SK-N-SH (cell line): Measurements from ENCODE around the gene DNHD1. TPM values are rescaled to one million over a fixed set of nuclear protein-coding genes. Genes with fewer than 3 reads are reported as not detected.

Experiments
- CTCF ChIA-PET: fragments of 300-600, 350-600 bp; formaldehyde crosslinking; extraction: SDS; loops from one replicate; lab custom pipeline; 2021; lab: Yijun Ruan, JAX
- POLR2A ChIA-PET: fragments of 350-600 bp; sonication (Branson Sonifier 250); formaldehyde crosslinking; extraction: SDS; loops from one replicate; lab custom pipeline; 2020; ENCODE audit warnings: antibody characterized with exemption, inconsistent platforms; lab: Yijun Ruan, JAX
- DNase-seq: peaks from one replicate; pipeline ENCODE4 v3.0.0; 2012
- H2AFZ ChIP-seq: fragments of 200-600 bp; sonication (generic); 2 replicates; pipeline ENCODE4 v1.8.1; 2016; ENCODE audit warnings: antibody characterized with exemption, mild to moderate bottlenecking, low read depth
- H3F3A ChIP-seq: fragments of 200-600 bp; sonication (generic); replicated peaks from 2 replicates; pipeline ENCODE3; 2016; ENCODE audit warnings: antibody characterized with exemption, mild to moderate bottlenecking; ENCODE audit not compliant: insufficient read depth
- H3K27ac ChIP-seq, 2 experiments: fragments of 200-500 bp in 1 of 2; fragments of 200-600 bp in 1 of 2; sonication (Bioruptor generic) in 1 of 2; sonication (generic), shearing (Covaris generic) in 1 of 2; 2 replicates each; pipeline versions ENCODE4 v1.5.1 to v1.6.1; 2014 to 2016; ENCODE audit warnings: low read depth in 2 of 2, inconsistent platforms in 1 of 2, low read length in 1 of 2, mild to moderate bottlenecking in 1 of 2, mixed read lengths in 1 of 2
- H3K27me3 ChIP-seq: fragments of 200-600 bp; sonication (generic), shearing (Covaris generic); 2 replicates; pipeline ENCODE4 v1.6.1; 2016; ENCODE audit warnings: mixed run types; ENCODE audit not compliant: insufficient read depth
- H3K36me3 ChIP-seq, 2 experiments: fragments of 200-500 bp in 1 of 2; fragments of 200-600 bp in 1 of 2; sonication (Bioruptor generic) in 1 of 2; sonication (generic) in 1 of 2; replicated peaks in 1 of 2; 2 replicates each; pipeline versions ENCODE3 to v1.5.1; 2014 to 2016; ENCODE audit warnings: low read length in 1 of 2, mild to moderate bottlenecking in 1 of 2; ENCODE audit not compliant: insufficient read depth in 2 of 2, control insufficient read depth in 1 of 2
- H3K4me1 ChIP-seq, 2 experiments: fragments of 200-500 bp in 1 of 2; fragments of 200-600 bp in 1 of 2; sonication (Bioruptor generic) in 1 of 2; sonication (generic), shearing (Covaris generic) in 1 of 2; 2 replicates each; pipeline versions ENCODE4 v1.5.1 to v1.6.1; 2014 to 2016; ENCODE audit warnings: low read depth in 1 of 2, low read length in 1 of 2, mixed run types in 1 of 2; ENCODE audit not compliant: insufficient read depth in 2 of 2, control insufficient read depth in 1 of 2
- H3K4me2 ChIP-seq: fragments of 200-600 bp; sonication (generic), shearing (Covaris generic); 2 replicates; pipeline ENCODE4 v1.6.1; 2017; ENCODE audit warnings: mixed run types
- H3K4me3 ChIP-seq, 2 experiments: fragments of 200-500 bp in 1 of 2; fragments of 200-600 bp in 1 of 2; sonication (Bioruptor generic) in 1 of 2; sonication (generic), shearing (Covaris generic) in 1 of 2; 2 replicates each; pipeline versions ENCODE4 v1.5.1 to v1.8.1; 2014 to 2016; ENCODE audit warnings: low read depth in 2 of 2, inconsistent platforms in 1 of 2, low read length in 1 of 2, mild to moderate bottlenecking in 1 of 2, mixed read lengths in 1 of 2, moderate library complexity in 1 of 2
- H3K79me2 ChIP-seq: fragments of 200-600 bp; sonication (generic); 2 replicates; pipeline ENCODE4 v1.8.1; 2017; ENCODE audit warnings: mild to moderate bottlenecking; ENCODE audit not compliant: insufficient read depth
- H3K9ac ChIP-seq: fragments of 200-600 bp; sonication (generic); 2 replicates; pipeline ENCODE4 v1.6.1; 2017; ENCODE audit warnings: mixed run types
- H3K9me2 ChIP-seq: fragments of 200-600 bp; sonication (generic); 2 replicates; pipeline ENCODE4 v1.6.1; 2017; ENCODE audit warnings: mixed run types
- H3K9me3 ChIP-seq: fragments of 200-600 bp; sonication (generic); 2 replicates; pipeline ENCODE4 v1.6.1; 2017; ENCODE audit warnings: mixed run types, mild to moderate bottlenecking, moderate library complexity
- H4K20me1 ChIP-seq: fragments of 200-600 bp; sonication (generic); 2 replicates; pipeline ENCODE4 v1.6.1; 2017; ENCODE audit warnings: mild to moderate bottlenecking, mixed run types; ENCODE audit not compliant: insufficient read depth
- ELF1 ChIP-seq: IDR thresholded peaks from 2 replicates; pipeline ENCODE4 v1.4.0; 2012
- EP300 ChIP-seq, 2 experiments: IDR thresholded peaks; 2 replicates each; pipeline versions ENCODE4 v1.4.0 to v1.6.1; 2012; ENCODE audit warnings: borderline replicate concordance in 1 of 2, low read depth in 1 of 2, low read length in 1 of 2
- EZH2phosphoT487 ChIP-seq: fragments of 200-600 bp; sonication (generic); IDR thresholded peaks from 2 replicates; pipeline ENCODE4 v1.6.1; 2017; ENCODE audit warnings: low read depth, mixed run types, mild to moderate bottlenecking, antibody characterized with exemption, moderate library complexity, borderline replicate concordance
- FOSL2 ChIP-seq: IDR thresholded peaks from 2 replicates; pipeline ENCODE4 v1.4.0; 2012; ENCODE audit warnings: low read depth, mild to moderate bottlenecking, moderate library complexity, borderline replicate concordance
- NRF1 ChIP-seq: IDR thresholded peaks from 2 replicates; pipeline ENCODE4 v1.6.1; 2012; ENCODE audit warnings: low read depth, mild to moderate bottlenecking, low read length
- POLR2AphosphoS5 ChIP-seq: IDR thresholded peaks from 2 replicates; pipeline ENCODE4 v1.6.1; 2012; ENCODE audit warnings: low read depth, low read length
- RAD21 ChIP-seq: IDR thresholded peaks from 2 replicates; pipeline ENCODE4 v1.6.1; 2012; ENCODE audit warnings: mild to moderate bottlenecking, low read length
- SIN3A ChIP-seq: IDR thresholded peaks from 2 replicates; pipeline ENCODE4 v1.6.1; 2012; ENCODE audit warnings: low read depth, mild to moderate bottlenecking, low read length, moderate library complexity, borderline replicate concordance
- SMC3 ChIP-seq: IDR thresholded peaks from 2 replicates; pipeline ENCODE4 v1.6.1; 2012; ENCODE audit warnings: low read depth, low read length, improper control_type of control experiment
- TCF12 ChIP-seq: IDR thresholded peaks from 2 replicates; pipeline ENCODE4 v1.4.0; 2012
- TEAD4 ChIP-seq: IDR thresholded peaks from 2 replicates; pipeline ENCODE4 v1.4.0; 2012; ENCODE audit warnings: mild to moderate bottlenecking, borderline replicate concordance; ENCODE audit not compliant: insufficient read depth
- YY1 ChIP-seq: IDR thresholded peaks from 2 replicates; pipeline ENCODE4 v1.4.0; 2012; ENCODE audit warnings: low read depth, mild to moderate bottlenecking
- WGBS: methylation state at CpG from one replicate; pipeline ENCODE4 v1.1.6; 2017; ENCODE audit warnings: low lambda C conversion rate; 5-methylcytosine and 5-hydroxymethylcytosine counted together
- polyA plus RNA-seq, 3 experiments: library from polyadenylated mRNA; depleted of rRNA; stranded (reverse); fragments of >200 nt; gene quantifications; 2 replicates each; pipeline ENCODE4 v1.2.3, GENCODE V29; 2012
- TF ChIP-seq, protein P1 (sequence below): fragments of 150-350 bp; IDR thresholded peaks from 2 replicates; pipeline ENCODE4 v1.6.1; 2017; ENCODE audit warnings: antibody characterized with exemption, low read length, low read depth, borderline replicate concordance
- TF ChIP-seq, protein P2 (sequence below): IDR thresholded peaks from 2 replicates; pipeline ENCODE4; 2012
- TF ChIP-seq, protein P3 (sequence below): fragments of 200-600 bp; sonication (generic); IDR thresholded peaks from 2 replicates; pipeline ENCODE4 v1.6.1; 2017; ENCODE audit warnings: antibody characterized with exemption, mild to moderate bottlenecking, moderate library complexity

The DNHD1 gene
- polyA plus RNA-seq, 1 of the 3 experiments (the other 2 are of a cell fraction): 5.3 TPM

DNA sequence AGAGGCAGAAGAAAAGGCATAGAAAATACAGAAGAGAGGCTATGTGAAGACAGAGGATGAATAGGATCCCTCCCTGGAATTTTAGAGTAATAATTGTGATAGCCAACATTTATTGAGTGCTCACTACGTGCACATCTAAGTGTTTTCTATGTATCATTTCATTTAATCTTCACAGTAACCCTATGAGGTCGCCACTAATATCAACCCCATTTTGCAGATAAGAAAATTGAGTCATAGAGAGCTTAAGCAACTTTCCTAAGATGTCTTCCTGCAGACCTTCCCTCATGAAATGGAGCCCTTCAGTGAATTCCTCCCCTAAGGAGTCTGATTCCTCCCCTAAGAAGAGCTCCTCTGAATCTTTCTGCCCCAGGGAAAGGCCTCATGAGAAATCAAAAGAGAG lies 68.2 kb downstream of the DNHD1 start:
- Histone ChIP-seq H3K4me3 (no peak overlapping the region), H4K20me1 (no peaks in the 10 kb centered on the region), H3K79me2 (no peaks in the 10 kb centered on the region), H3K9ac (no peak overlapping the region), H3K27me3 (no peaks in the 10 kb centered on the region), H3K4me1 (peaks cover 4 to 6% of the 10 kb centered on the region in 2 experiments; a peak in 3 of 4 replicates), H3K27ac (no peak overlapping the region), H3F3A (no peaks in the 10 kb centered on the region), H3K9me2 (no peaks in the 10 kb centered on the region), H3K9me3 (no peaks in the 10 kb centered on the region), H3K4me2 (no peak overlapping the region), H3K36me3 (no peaks in the 10 kb centered on the region), H2AFZ (no peak overlapping the region)
- ChIA-PET POLR2A (no interaction called here), CTCF (interaction anchor here (0.6 kb wide), 1 partner anchor 23 kb away, joined by 3 read pairs; no protein-coding TSS in a partner anchor)
- WGBS: 66% methylated on average over 2 of the region's 2 CpGs
- TF ChIP-seq, protein P1, sequence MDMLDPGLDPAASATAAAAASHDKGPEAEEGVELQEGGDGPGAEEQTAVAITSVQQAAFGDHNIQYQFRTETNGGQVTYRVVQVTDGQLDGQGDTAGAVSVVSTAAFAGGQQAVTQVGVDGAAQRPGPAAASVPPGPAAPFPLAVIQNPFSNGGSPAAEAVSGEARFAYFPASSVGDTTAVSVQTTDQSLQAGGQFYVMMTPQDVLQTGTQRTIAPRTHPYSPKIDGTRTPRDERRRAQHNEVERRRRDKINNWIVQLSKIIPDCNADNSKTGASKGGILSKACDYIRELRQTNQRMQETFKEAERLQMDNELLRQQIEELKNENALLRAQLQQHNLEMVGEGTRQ: no peak
- no peak for TF ChIP-seq EZH2phosphoT487
- TF ChIP-seq, protein P2, sequence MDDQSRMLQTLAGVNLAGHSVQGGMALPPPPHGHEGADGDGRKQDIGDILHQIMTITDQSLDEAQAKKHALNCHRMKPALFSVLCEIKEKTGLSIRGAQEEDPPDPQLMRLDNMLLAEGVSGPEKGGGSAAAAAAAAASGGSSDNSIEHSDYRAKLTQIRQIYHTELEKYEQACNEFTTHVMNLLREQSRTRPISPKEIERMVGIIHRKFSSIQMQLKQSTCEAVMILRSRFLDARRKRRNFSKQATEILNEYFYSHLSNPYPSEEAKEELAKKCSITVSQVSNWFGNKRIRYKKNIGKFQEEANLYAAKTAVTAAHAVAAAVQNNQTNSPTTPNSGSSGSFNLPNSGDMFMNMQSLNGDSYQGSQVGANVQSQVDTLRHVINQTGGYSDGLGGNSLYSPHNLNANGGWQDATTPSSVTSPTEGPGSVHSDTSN: no peak
- TF ChIP-seq SMC3: no peak
- no peak for TF ChIP-seq NRF1
- TF ChIP-seq, protein P3, sequence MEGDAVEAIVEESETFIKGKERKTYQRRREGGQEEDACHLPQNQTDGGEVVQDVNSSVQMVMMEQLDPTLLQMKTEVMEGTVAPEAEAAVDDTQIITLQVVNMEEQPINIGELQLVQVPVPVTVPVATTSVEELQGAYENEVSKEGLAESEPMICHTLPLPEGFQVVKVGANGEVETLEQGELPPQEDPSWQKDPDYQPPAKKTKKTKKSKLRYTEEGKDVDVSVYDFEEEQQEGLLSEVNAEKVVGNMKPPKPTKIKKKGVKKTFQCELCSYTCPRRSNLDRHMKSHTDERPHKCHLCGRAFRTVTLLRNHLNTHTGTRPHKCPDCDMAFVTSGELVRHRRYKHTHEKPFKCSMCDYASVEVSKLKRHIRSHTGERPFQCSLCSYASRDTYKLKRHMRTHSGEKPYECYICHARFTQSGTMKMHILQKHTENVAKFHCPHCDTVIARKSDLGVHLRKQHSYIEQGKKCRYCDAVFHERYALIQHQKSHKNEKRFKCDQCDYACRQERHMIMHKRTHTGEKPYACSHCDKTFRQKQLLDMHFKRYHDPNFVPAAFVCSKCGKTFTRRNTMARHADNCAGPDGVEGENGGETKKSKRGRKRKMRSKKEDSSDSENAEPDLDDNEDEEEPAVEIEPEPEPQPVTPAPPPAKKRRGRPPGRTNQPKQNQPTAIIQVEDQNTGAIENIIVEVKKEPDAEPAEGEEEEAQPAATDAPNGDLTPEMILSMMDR: no peak
- no peak for TF ChIP-seq SIN3A
- no peak for TF ChIP-seq TEAD4
- TF ChIP-seq TCF12: no peak
- DNase-seq: no peak

DNA sequence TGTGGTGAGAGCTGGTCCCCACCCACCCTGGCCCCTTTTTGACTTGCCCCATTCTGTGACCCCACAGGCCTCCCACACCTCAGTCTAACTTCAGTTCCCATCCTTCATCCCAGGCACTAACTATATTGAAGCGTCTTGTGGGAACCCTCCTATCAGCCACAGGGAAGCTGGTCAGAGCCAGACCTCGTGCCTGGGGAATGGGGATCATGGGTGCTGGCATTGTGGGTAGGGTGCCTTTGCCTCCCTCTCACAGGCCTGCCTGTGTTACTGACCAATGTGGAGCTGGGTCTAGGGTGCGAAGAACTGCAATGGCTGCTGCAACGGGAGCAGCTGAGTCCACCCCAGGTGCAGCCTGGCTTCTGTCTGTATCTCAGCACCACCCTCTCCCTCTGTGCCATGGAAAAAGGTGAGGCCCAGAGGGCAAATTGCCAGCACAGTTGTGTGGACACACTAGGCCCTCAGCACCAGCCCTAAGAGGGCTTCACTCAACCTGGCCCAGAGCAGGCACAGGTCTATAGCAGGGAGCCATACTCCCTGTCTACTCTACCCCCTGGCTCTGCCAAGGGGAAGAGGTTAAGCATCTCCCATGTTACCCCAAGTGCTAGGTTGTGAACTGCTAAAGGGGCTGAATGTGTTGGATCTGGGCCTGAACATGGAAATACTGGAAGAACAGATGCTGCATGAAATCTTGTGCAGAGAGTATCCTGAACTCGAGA lies 69.1 kb downstream of the DNHD1 start:
- Histone ChIP-seq H4K20me1 (no peaks in the 10 kb centered on the region), H3K27ac (no peak overlapping the region), H3K4me1 (peaks cover 4 to 6% of the 10 kb centered on the region in 2 experiments; a peak in 3 of 4 replicates), H3K27me3 (no peaks in the 10 kb centered on the region), H3F3A (no peaks in the 10 kb centered on the region)
- DNase-seq: no peak
- 90% methylated on average over 4 of the region's 5 CpGs for WGBS
- POLR2A ChIA-PET: no interaction called here
- TF ChIP-seq SIN3A (no peak), RAD21 (no peak), YY1 (no peak), EP300 (IDR thresholded peaks at IDR 0.05; ENCODE audit: borderline replicate concordance in 1 of 2, low read depth in 1 of 2, low read length in 1 of 2) (no peak), POLR2AphosphoS5 (no peak), ELF1 (no peak), FOSL2 (no peak)
- TF ChIP-seq, all 33 proteins: peak for 0
- H3K9me3 ChIP-seq: no peaks in the 10 kb centered on the region
- H2AFZ ChIP-seq: no peak overlapping the region
- CTCF ChIA-PET: no interaction called here
- H3K4me3 ChIP-seq: no peak overlapping the region
- H3K79me2 ChIP-seq: no peaks in the 10 kb centered on the region
- no peaks in the 10 kb centered on the region for H3K36me3 ChIP-seq
- H3K9me2 ChIP-seq: no peaks in the 10 kb centered on the region
- no peak overlapping the region for H3K9ac ChIP-seq
- no peak overlapping the region for H3K4me2 ChIP-seq
